ENCODE measurements around the gene ME3. TPM values are rescaled to one million over a fixed set of nuclear protein-coding genes. Genes with fewer than 3 reads are reported as not detected.

Gene ME3
- total RNA-seq, 1 donor from 2014 or later: 49.6 TPM

DNA sequence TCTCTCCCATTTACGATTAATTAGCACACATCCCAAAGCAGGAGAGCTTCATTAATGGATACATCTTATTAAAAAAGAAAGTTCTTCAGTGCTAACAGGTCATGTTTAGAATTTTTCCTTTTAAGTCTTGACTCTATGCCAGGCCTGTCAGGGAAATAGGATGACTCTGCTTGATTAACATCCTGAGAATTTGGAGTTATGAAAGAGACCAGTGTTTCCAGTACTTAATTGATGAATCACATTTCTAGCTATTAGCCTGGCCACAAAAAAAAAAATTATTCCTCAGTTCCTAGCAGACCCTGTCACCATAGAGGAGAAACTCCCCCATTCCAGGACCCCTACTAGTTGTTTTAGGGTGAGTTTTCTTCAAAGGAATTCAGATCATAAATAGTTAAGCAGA is 23.6 kb upstream of the ME3 start:
- no peaks in the 10 kb centered on the region for H3K9me3 Mint-ChIP-seq

DNA sequence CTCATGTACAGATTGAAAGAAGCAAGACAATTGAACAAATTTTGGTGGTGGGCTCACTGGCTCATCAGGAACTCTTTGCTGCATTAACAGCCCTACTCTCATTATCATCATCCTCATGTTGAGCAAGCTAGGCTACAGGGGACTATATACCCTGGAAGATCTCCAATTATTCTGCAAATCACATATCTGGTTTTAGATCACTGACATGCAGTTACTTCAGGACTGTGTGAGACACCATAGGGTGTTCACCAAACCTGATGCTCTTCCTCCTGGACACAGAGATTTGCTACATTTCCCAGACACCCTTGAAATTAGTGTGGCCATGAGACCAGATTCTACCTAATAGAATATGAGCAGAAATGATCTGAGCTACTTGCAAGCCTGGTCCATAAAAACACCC is 23.0 kb upstream of the ME3 start:
- no peak overlapping the region for H3K4me3 ChIP-seq
- no peak for DNase-seq (ENCODE audit: low spot score)
- no peak overlapping the region for H2AFZ ChIP-seq (replicated peaks)
- no peak overlapping the region for H3K27ac Mint-ChIP-seq
- H3K27ac ChIP-seq: no peak overlapping the region
- peaks cover 2% of the 10 kb centered on the region for H3K9me3 Mint-ChIP-seq
- TF ChIP-seq EZH2phosphoT487 (IDR thresholded peaks at IDR 0.05) (no peak), EZH2 (IDR thresholded peaks at IDR 0.05) (no peak)
- TF ChIP-seq, protein P1, sequence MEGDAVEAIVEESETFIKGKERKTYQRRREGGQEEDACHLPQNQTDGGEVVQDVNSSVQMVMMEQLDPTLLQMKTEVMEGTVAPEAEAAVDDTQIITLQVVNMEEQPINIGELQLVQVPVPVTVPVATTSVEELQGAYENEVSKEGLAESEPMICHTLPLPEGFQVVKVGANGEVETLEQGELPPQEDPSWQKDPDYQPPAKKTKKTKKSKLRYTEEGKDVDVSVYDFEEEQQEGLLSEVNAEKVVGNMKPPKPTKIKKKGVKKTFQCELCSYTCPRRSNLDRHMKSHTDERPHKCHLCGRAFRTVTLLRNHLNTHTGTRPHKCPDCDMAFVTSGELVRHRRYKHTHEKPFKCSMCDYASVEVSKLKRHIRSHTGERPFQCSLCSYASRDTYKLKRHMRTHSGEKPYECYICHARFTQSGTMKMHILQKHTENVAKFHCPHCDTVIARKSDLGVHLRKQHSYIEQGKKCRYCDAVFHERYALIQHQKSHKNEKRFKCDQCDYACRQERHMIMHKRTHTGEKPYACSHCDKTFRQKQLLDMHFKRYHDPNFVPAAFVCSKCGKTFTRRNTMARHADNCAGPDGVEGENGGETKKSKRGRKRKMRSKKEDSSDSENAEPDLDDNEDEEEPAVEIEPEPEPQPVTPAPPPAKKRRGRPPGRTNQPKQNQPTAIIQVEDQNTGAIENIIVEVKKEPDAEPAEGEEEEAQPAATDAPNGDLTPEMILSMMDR (IDR thresholded peaks at IDR 0.05): no peak
- no peaks in the 10 kb centered on the region for H3K27me3 ChIP-seq
- H3K4me2 ChIP-seq: no peak overlapping the region
- H3K4me1 ChIP-seq: peaks cover 11% of the 10 kb centered on the region
- no peak overlapping the region for H3K9ac ChIP-seq
- H3K27me3 Mint-ChIP-seq (ENCODE audit: insufficient read depth, low read depth): peaks cover 3% of the 10 kb centered on the region
- no peaks in the 10 kb centered on the region for H3K36me3 Mint-ChIP-seq
- H3F3A ChIP-seq (ENCODE audit: low read depth): no peaks in the 10 kb centered on the region
- no peak overlapping the region for H3K4me3 Mint-ChIP-seq
- no peaks in the 10 kb centered on the region for H3K79me2 ChIP-seq (ENCODE audit: low read depth)
- H3K4me1 Mint-ChIP-seq: peaks cover 7% of the 10 kb centered on the region
- no peaks in the 10 kb centered on the region for H4K20me1 ChIP-seq (ENCODE audit: low read depth)
- no peaks in the 10 kb centered on the region for H3K9me3 ChIP-seq (ENCODE audit: low read depth)
- H3K36me3 ChIP-seq: no peaks in the 10 kb centered on the region

More for the DNA sequence above, 23.6 kb upstream of the ME3 start:
- Mint-ChIP-seq H3K36me3 (no peaks in the 10 kb centered on the region), H3K27me3 (ENCODE audit: insufficient read depth, low read depth) (peaks cover 3% of the 10 kb centered on the region), H3K27ac (no peak overlapping the region), H3K4me1 (peaks cover 7% of the 10 kb centered on the region), H3K4me3 (no peak overlapping the region)
- Histone ChIP-seq H3K9me3 (ENCODE audit: low read depth) (no peaks in the 10 kb centered on the region), H2AFZ (replicated peaks) (no peak overlapping the region), H3K4me2 (no peak overlapping the region), H3K36me3 (no peaks in the 10 kb centered on the region), H3K4me3 (no peak overlapping the region), H3K9ac (no peak overlapping the region), H4K20me1 (ENCODE audit: low read depth) (no peaks in the 10 kb centered on the region), H3K4me1 (peaks cover 14% of the 10 kb centered on the region), H3K27ac (no peak overlapping the region), H3K27me3 (no peaks in the 10 kb centered on the region), H3K79me2 (ENCODE audit: low read depth) (no peaks in the 10 kb centered on the region), H3F3A (ENCODE audit: low read depth) (no peaks in the 10 kb centered on the region)
- DNase-seq (ENCODE audit: low spot score): no peak
- no peak for TF ChIP-seq EZH2 (IDR thresholded peaks at IDR 0.05)
- TF ChIP-seq, protein P1 (IDR thresholded peaks at IDR 0.05): no peak
- no peak for TF ChIP-seq EZH2phosphoT487 (IDR thresholded peaks at IDR 0.05)

DNA sequence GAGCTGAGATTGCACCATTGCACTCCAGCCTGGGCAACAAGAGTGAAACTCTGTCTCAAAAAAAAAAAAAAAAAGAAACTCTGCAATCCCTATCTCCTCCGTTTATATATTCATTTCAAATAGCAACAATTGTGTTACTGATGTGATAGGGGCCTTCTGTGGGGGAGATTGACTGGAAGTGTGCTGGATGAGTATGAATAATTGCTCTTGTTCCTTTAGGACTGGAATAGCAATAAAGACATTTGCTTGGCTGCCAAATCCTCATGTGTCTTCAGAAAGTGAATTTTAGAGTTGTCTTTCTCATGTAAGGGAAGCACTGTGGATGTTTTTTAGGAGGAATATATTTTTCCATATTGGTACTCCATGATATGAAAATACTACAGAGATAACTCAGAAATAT is 21.1 kb upstream of the ME3 start:
- Mint-ChIP-seq H3K4me3 (no peak overlapping the region), H3K27ac (no peak overlapping the region), H3K27me3 (ENCODE audit: insufficient read depth, low read depth) (peaks cover 3% of the 10 kb centered on the region), H3K9me3 (peaks cover 2% of the 10 kb centered on the region), H3K36me3 (no peaks in the 10 kb centered on the region), H3K4me1 (peaks cover 9% of the 10 kb centered on the region)
- no peak overlapping the region for H3K9ac ChIP-seq
- H2AFZ ChIP-seq (replicated peaks): no peak overlapping the region
- H3K4me1 ChIP-seq: peaks cover 18% of the 10 kb centered on the region
- no peaks in the 10 kb centered on the region for H3K36me3 ChIP-seq
- H3K4me3 ChIP-seq: no peak overlapping the region
- no peak overlapping the region for H3K4me2 ChIP-seq
- peaks cover 8% of the 10 kb centered on the region for H3F3A ChIP-seq (ENCODE audit: low read depth)
- no peaks in the 10 kb centered on the region for H4K20me1 ChIP-seq (ENCODE audit: low read depth)
- no peak for DNase-seq (ENCODE audit: low spot score)
- no peaks in the 10 kb centered on the region for H3K9me3 ChIP-seq (ENCODE audit: low read depth)
- H3K79me2 ChIP-seq (ENCODE audit: low read depth): no peaks in the 10 kb centered on the region
- H3K27me3 ChIP-seq: no peaks in the 10 kb centered on the region
- TF ChIP-seq EZH2phosphoT487 (IDR thresholded peaks at IDR 0.05): no peak
- TF ChIP-seq, protein P1 (IDR thresholded peaks at IDR 0.05): no peak
- no peak for TF ChIP-seq EZH2 (IDR thresholded peaks at IDR 0.05)
- H3K27ac ChIP-seq: no peak overlapping the region

All from neural progenitor cell (in vitro differentiated cells).